CD4-positive, alpha-beta T cell (primary cell): ENCODE data around the gene C2orf92. TPM values are rescaled to one million over a fixed set of nuclear protein-coding genes. Genes with fewer than 3 reads are reported as not detected.

Experiments
- ATAC-seq: fragments of 200-7000 bp; cut with Tn5 transposase; one replicate; pipeline ENCODE4 v1.10.0; 2022; ENCODE audit warnings: mild to moderate bottlenecking; ENCODE audit not compliant: poor library complexity
- CTCF ChIA-PET: fragments of 350-600 bp; sonication (Branson Sonifier 250); formaldehyde crosslinking; loops from one replicate; lab custom pipeline; 2021; ENCODE audit warnings: antibody characterized with exemption, inconsistent platforms; lab: Charles Lee
- POLR2A ChIA-PET: fragments of 350-600 bp; sonication (Branson Sonifier 250); formaldehyde crosslinking; loops from one replicate; lab custom pipeline; 2021; ENCODE audit warnings: antibody characterized with exemption, inconsistent platforms; lab: Charles Lee
- DNase-seq, 14 experiments: peaks; one replicate each; pipeline ENCODE4 v3.0.0-alpha.2; 2013 to 2020; ENCODE audit warnings: mixed read lengths in 2 of 14
- H3K27ac ChIP-seq, 2 donors: one replicate each; pipeline versions ENCODE4 v1.5.1 to v1.7.0; 2013; ENCODE audit warnings: low read length in 2 of 2, low read depth in 1 of 2, mild to moderate bottlenecking in 1 of 2
- H3K27me3 ChIP-seq, 2 experiments: 1 replicate in 1 of 2; 2 replicates in 1 of 2; pipeline versions ENCODE4 v1.6.1 to v1.7.0; 2013; ENCODE audit warnings: low read length in 2 of 2, control low read depth in 1 of 2, mild to moderate bottlenecking in 1 of 2, moderate library complexity in 1 of 2; ENCODE audit not compliant: insufficient read depth in 2 of 2, control insufficient read depth in 1 of 2
- H3K36me3 ChIP-seq: one replicate; pipeline ENCODE4 v1.6.1; 2013; ENCODE audit warnings: low read length, control low read depth; ENCODE audit not compliant: insufficient read depth
- H3K4me1 ChIP-seq: one replicate; pipeline ENCODE4 v1.6.1; 2013; ENCODE audit warnings: low read length, control low read depth; ENCODE audit not compliant: insufficient read depth
- H3K4me3 ChIP-seq: one replicate; pipeline ENCODE4 v1.5.1; 2013; ENCODE audit warnings: mild to moderate bottlenecking, low read length, moderate library complexity
- H3K9me3 ChIP-seq, 2 experiments: 1 replicate in 1 of 2; 2 replicates in 1 of 2; pipeline versions ENCODE4 v1.6.1 to v1.7.0; 2013; ENCODE audit warnings: low read length in 2 of 2, mild to moderate bottlenecking in 2 of 2, control low read depth in 1 of 2, moderate library complexity in 1 of 2; ENCODE audit not compliant: control insufficient read depth in 1 of 2, insufficient read depth in 1 of 2
- H3K27ac Mint-ChIP-seq: one replicate; pipeline ENCODE4 v1.8.0; 2020; ENCODE audit warnings: mixed read lengths
- H3K27me3 Mint-ChIP-seq: one replicate; pipeline ENCODE4 v1.8.0; 2021; ENCODE audit warnings: mixed read lengths
- H3K36me3 Mint-ChIP-seq: one replicate; pipeline ENCODE4 v1.8.0; 2021; ENCODE audit warnings: low read depth, mixed read lengths
- H3K4me1 Mint-ChIP-seq: one replicate; pipeline ENCODE4 v1.8.0; 2021; ENCODE audit warnings: low read depth, mixed read lengths
- H3K4me3 Mint-ChIP-seq: one replicate; pipeline ENCODE4 v1.8.0; 2020; ENCODE audit warnings: mild to moderate bottlenecking, mixed read lengths
- H3K9me3 Mint-ChIP-seq: one replicate; pipeline ENCODE4 v1.8.0; 2020; ENCODE audit warnings: mixed read lengths
- intact Hi-C, 2 experiments: fragments of 100-400 bp; cut with DNase I in 1 of 2; cut with micrococcal nuclease in 1 of 2; formaldehyde crosslinking; loops; one replicate each; pipeline versions ENCODE4 v1.15.1 to v1.9.0; 2023 to 2025; cut with DNase I, micrococcal nuclease
- total RNA-seq, 174 experiments: library from RNA in 2 of 174; stranded (reverse) in 2 of 174; gene quantifications; one replicate each; pipeline ENCODE4 v1.2.3 and lab custom pipeline; 2021 to 2026
- TF ChIP-seq, protein P1 (sequence below): fragments of 200-600 bp; IDR thresholded peaks from one replicate; pipeline ENCODE4 v1.8.0; 2022; ENCODE audit warnings: antibody characterized with exemption, mild to moderate bottlenecking

C2orf92 gene
- total RNA-seq, 2 experiments from 2014 or later, result 12.4 to 13.4 TPM

DNA sequence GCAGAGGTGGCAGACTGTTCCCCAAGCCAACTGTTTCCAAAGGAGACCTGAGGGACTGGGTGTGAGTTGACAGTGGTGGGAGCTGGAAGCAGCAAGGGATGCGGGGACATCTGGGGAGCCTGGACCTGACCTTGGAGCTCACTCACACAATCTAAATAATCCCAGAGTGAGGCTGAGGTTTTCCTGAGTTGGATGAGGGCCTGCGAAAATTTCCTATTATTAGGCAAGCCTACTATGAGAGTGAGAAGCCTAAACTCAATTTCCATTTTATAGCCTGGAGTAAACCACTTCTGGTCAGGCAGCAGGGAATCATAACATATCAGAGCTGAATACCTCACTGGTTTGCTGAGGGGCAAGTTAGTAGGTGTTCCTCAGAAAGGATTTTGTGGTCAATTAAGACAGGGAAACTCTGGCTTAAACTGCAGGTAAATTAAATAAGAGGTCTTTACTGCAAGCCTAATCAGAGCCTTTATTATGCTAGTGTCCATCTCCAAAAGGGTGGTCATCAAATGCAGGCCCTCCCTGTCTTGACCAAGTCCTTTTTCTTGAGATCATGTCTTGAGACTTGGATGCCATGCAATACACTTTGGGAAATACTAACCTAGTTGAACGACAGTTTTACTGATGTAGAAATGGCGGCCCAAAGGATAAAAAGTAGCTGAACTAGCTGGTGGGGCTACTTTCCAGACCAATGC is 25.3 kb upstream of the C2orf92 start:
- H3K4me3 Mint-ChIP-seq, result peak overlapping the region; percentile 38
- CTCF ChIA-PET, result interaction anchor here (1.1 to 5.2 kb wide), 4 partner anchors 10 to 53 kb away, joined by 3 to 29 read pairs (median 6); partner anchors contain the start of gene ACTR1B
- H3K36me3 Mint-ChIP-seq, result peaks cover 34% of the 10 kb centered on the region
- Histone ChIP-seq H3K4me1 (peaks cover 18% of the 10 kb centered on the region), H3K4me3 (no peak overlapping the region), H3K36me3 (peaks cover 22% of the 10 kb centered on the region), H3K27ac (no peak overlapping the region), H3K27me3 (no peaks in the 10 kb centered on the region), H3K9me3 (no peaks in the 10 kb centered on the region)
- H3K9me3 Mint-ChIP-seq, result no peaks in the 10 kb centered on the region
- no peak for ATAC-seq
- peaks cover 31% of the 10 kb centered on the region for H3K4me1 Mint-ChIP-seq
- H3K27me3 Mint-ChIP-seq, result peaks cover 9% of the 10 kb centered on the region
- TF ChIP-seq, protein P1, sequence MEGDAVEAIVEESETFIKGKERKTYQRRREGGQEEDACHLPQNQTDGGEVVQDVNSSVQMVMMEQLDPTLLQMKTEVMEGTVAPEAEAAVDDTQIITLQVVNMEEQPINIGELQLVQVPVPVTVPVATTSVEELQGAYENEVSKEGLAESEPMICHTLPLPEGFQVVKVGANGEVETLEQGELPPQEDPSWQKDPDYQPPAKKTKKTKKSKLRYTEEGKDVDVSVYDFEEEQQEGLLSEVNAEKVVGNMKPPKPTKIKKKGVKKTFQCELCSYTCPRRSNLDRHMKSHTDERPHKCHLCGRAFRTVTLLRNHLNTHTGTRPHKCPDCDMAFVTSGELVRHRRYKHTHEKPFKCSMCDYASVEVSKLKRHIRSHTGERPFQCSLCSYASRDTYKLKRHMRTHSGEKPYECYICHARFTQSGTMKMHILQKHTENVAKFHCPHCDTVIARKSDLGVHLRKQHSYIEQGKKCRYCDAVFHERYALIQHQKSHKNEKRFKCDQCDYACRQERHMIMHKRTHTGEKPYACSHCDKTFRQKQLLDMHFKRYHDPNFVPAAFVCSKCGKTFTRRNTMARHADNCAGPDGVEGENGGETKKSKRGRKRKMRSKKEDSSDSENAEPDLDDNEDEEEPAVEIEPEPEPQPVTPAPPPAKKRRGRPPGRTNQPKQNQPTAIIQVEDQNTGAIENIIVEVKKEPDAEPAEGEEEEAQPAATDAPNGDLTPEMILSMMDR, result no peak
- DNase-seq, result no peak
- intact Hi-C loops, result loop anchor here in 1 of 2 experiments (10.0 kb wide), 5 partner anchors 49 to 1691 kb away; partner anchors contain the start of genes ARID5A, EIF5B and TXNDC9
- H3K27ac Mint-ChIP-seq, result no peak overlapping the region
- POLR2A ChIA-PET, result interaction anchor here (10.1 kb wide), 1 partner anchor 19 kb away, joined by 244 read pairs; the partner anchor contains the start of gene ACTR1B

DNA sequence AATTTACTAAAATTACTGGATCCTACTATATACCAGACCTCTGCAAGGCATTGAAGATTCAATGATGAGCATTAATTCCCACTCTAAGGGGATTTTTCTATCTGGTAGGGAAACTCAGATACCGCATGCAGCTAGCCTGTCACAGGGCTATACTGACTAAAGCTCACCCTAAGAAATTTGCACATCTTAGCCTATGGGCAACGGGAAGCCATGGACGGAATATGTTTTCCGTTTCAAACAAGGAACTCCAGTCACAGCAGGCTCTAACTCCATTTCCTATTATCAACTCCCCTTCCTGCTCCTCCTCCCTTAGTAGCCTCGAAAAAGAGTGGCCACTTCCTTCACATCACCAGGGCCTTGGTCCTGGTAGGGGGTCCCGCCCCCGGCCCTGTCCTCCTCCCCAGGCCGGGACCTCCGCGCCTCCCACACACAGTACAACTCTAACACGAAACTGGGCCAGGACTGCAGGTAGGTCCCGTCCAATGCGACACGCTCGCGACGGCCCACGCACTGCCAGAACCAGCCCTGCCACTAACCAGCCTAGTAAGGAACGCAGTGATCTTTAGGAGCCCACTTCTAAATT is 24.3 kb upstream of the C2orf92 start:
- no peaks in the 10 kb centered on the region for H3K9me3 Mint-ChIP-seq
- H3K36me3 Mint-ChIP-seq, result peaks cover 45% of the 10 kb centered on the region
- intact Hi-C loops, result loop anchor here (1.0 to 10.0 kb wide), 9 partner anchors 19 to 1847 kb away; partner anchors contain the start of genes ACTR1B (in 1 of the 2), ARID5A (in 1 of the 2), EIF5B (in 1 of the 2) and REV1 (in 1 of the 2)
- TF ChIP-seq, protein P1, result no peak
- H3K9me3 ChIP-seq, result no peaks in the 10 kb centered on the region
- H3K4me3 Mint-ChIP-seq, result peak overlapping the region; percentile 97
- peaks cover 26% of the 10 kb centered on the region for H3K36me3 ChIP-seq
- H3K27ac Mint-ChIP-seq, result peak overlapping the region; percentile 93
- POLR2A ChIA-PET, result interaction anchor here (0.7 to 10.1 kb wide), 12 partner anchors 9 to 1510 kb away, joined by 3 to 244 read pairs (median 5); partner anchors contain the start of genes ACTR1B, LIPT1, TSGA10 and ZAP70
- H3K4me1 ChIP-seq, result peaks cover 18% of the 10 kb centered on the region
- H3K27me3 Mint-ChIP-seq, result peaks cover under 1% of the 10 kb centered on the region
- H3K4me1 Mint-ChIP-seq, result peaks cover 31% of the 10 kb centered on the region
- peak; percentile 47 for ATAC-seq
- no peaks in the 10 kb centered on the region for H3K27me3 ChIP-seq
- CTCF ChIA-PET, result interaction anchor here (1.3 to 5.2 kb wide), 4 partner anchors 19 to 55 kb away, joined by 4 to 29 read pairs (median 6); partner anchors contain the start of gene ACTR1B
- peak in 1 of 14 experiments; percentile 55 for DNase-seq
- peak overlapping the region; percentile 97 for H3K4me3 ChIP-seq
- H3K27ac ChIP-seq, result peak overlapping the region; percentile 84 to 89
